Activated T-cell treated with anti-CD3 and anti-CD28 coated beads, Interleukin-2, amount 50 U/mL, for 72 hours (primary cell): ENCODE results near the gene GRIA4. TPM values are rescaled to one million over a fixed set of nuclear protein-coding genes. Genes with fewer than 3 reads are reported as not detected.
"Not testable (repeated sequence)": the region's sequence is repeated elsewhere in the genome, so short reads cannot be mapped to it uniquely, and the experiment has no call there.

Experiments
- ATAC-seq, 2 donors: fragments of 150-1000 bp; cut with Tn5 transposase; replicated peaks in 1 of 2; 2 replicates each; pipeline ENCODE4 v1.10.0; 2021; ENCODE audit warnings: moderate library complexity in 2 of 2, mild to moderate bottlenecking in 1 of 2
- DNase-seq, 2 donors: peaks; one replicate each; pipeline ENCODE4 v3.0.0; 2021 to 2022; ENCODE audit warnings: mixed read lengths in 1 of 2
- H3K27ac Mint-ChIP-seq: one replicate; pipeline ENCODE4 v1.8.0; 2022; ENCODE audit warnings: mild to moderate bottlenecking, moderate library complexity, mixed read lengths
- H3K27me3 Mint-ChIP-seq: one replicate; pipeline ENCODE4 v1.8.0; 2022; ENCODE audit warnings: low read depth, mixed read lengths
- H3K36me3 Mint-ChIP-seq, 2 donors: one replicate each; pipeline ENCODE4 v1.8.0; 2022; ENCODE audit warnings: mixed read lengths in 2 of 2, mild to moderate bottlenecking in 1 of 2; ENCODE audit not compliant: insufficient read depth in 2 of 2
- H3K4me1 Mint-ChIP-seq: one replicate; pipeline ENCODE4 v1.8.0; 2022; ENCODE audit warnings: low read depth, mixed read lengths
- H3K4me3 Mint-ChIP-seq, 2 donors: one replicate each; pipeline ENCODE4 v1.8.0; 2022; ENCODE audit warnings: mild to moderate bottlenecking in 2 of 2, mixed read lengths in 2 of 2, moderate library complexity in 2 of 2
- H3K9me3 Mint-ChIP-seq, 2 donors: one replicate each; pipeline ENCODE4 v1.8.0; 2022; ENCODE audit warnings: mixed read lengths in 2 of 2
- total RNA-seq, 2 donors: library from RNA; stranded (reverse); gene quantifications; one replicate each; pipeline ENCODE4 v1.2.3, GENCODE V29; 2022

Gene GRIA4
- total RNA-seq, 2 donors from 2014 or later, result not detected

- no peak for DNase-seq
- Mint-ChIP-seq H3K27me3 (no peaks in the 10 kb centered on the region), H3K9me3 (peaks cover 0 to 1% of the 10 kb centered on the region in 2 donors), H3K4me3 (no peak overlapping the region), H3K4me1 (no peaks in the 10 kb centered on the region), H3K27ac (no peak overlapping the region), H3K36me3 (no peaks in the 10 kb centered on the region)
- no peak for ATAC-seq
Measured at GRCh38 chr11:105741488-105742020, 131.7 kb downstream of the GRIA4 start.

GRCh38 chr11:105754260-105754659 is 144.4 kb downstream of the GRIA4 start:
- no peak for ATAC-seq
- H3K9me3 Mint-ChIP-seq, result no peaks in the 10 kb centered on the region
- DNase-seq, result no peak
- H3K27ac Mint-ChIP-seq, result no peak overlapping the region
- no peak overlapping the region for H3K4me3 Mint-ChIP-seq
- no peaks in the 10 kb centered on the region for H3K4me1 Mint-ChIP-seq
- no peaks in the 10 kb centered on the region for H3K27me3 Mint-ChIP-seq
- H3K36me3 Mint-ChIP-seq, result no peaks in the 10 kb centered on the region

DNA sequence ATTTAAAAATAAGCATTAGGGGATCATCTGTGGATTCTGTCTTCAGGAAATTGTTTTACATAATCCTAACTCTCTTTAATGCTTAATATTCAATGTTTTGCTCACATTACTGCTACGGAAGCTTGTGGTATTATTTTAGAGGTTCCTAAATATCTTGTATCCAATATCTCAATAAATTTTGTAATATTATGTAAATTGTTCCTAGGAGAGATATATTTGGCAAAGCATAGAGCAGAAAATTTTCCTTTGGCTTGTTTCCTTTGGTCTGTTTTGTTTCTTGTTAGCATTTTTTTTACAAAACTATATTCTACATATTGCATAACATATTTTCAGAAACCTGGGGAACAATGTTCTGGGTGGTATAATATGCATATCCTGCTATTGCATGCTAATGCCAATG is 144.8 kb downstream of the GRIA4 start:
- H3K27ac Mint-ChIP-seq, result no peak overlapping the region
- no peaks in the 10 kb centered on the region for H3K36me3 Mint-ChIP-seq
- H3K4me3 Mint-ChIP-seq, result no peak overlapping the region
- no peak for DNase-seq
- H3K27me3 Mint-ChIP-seq, result no peaks in the 10 kb centered on the region
- no peak for ATAC-seq
- no peaks in the 10 kb centered on the region for H3K4me1 Mint-ChIP-seq
- H3K9me3 Mint-ChIP-seq, result no peaks in the 10 kb centered on the region

- H3K4me3 Mint-ChIP-seq, result no peak overlapping the region
- H3K4me1 Mint-ChIP-seq, result no peaks in the 10 kb centered on the region
- ATAC-seq (no peak), DNase-seq (no peak)
- H3K27me3 Mint-ChIP-seq, result no peaks in the 10 kb centered on the region
- no peaks in the 10 kb centered on the region for H3K9me3 Mint-ChIP-seq
- H3K36me3 Mint-ChIP-seq, result no peaks in the 10 kb centered on the region
- H3K27ac Mint-ChIP-seq, result no peak overlapping the region
Measured at GRCh38 chr11:105757107-105757506, 147.2 kb downstream of the GRIA4 start.

DNA sequence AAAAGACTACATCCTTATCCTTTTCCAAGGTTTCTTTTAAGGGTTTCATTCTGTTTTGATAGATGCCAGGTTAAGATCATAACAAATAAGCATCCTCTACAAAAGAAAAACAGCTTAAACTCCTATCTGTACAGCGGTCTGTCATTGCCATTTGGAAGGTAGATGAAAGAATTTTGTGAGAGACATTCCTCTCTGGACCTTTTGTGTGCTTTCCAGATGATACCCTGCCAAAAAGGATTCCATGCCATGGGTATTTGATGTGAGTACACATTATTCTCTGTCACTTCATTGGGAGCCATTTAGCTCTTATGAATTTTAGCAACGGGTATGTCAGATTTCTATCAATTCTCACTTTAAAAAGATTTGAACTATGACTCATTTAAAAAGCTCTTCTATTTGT is 153.7 kb downstream of the GRIA4 start:
- Mint-ChIP-seq H3K4me1 (no peaks in the 10 kb centered on the region), H3K36me3 (no peaks in the 10 kb centered on the region), H3K9me3 (no peaks in the 10 kb centered on the region), H3K27me3 (no peaks in the 10 kb centered on the region), H3K27ac (no peak overlapping the region), H3K4me3 (no peak overlapping the region)
- DNase-seq (no peak), ATAC-seq (no peak)

DNA sequence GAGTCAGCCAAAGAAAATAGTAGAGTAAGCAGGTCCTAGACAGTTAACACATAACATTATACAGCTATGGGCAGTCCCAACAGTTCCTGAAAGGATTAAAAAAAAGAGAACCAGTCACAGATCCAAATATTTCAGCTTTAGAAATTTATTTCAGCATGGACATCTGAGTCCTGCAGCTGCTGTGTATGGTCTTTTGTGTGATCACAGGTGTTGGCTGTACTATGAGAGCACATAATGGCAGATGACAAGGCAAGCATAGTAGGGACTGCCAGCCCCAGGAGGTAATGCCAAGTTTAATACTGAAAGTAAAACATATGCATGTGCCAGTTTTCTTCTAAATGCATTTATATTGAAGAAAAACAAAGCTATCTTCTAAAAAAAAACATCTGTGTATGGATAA is 158.1 kb downstream of the GRIA4 start:
- Mint-ChIP-seq H3K36me3 (no peaks in the 10 kb centered on the region), H3K4me1 (no peaks in the 10 kb centered on the region)

GRCh38 chr11:105769627-105770026 is 159.8 kb downstream of the GRIA4 start:
- no peak for ATAC-seq
- no peak overlapping the region for H3K27ac Mint-ChIP-seq
- no peak overlapping the region for H3K4me3 Mint-ChIP-seq
- no peak for DNase-seq
- H3K9me3 Mint-ChIP-seq, result no peaks in the 10 kb centered on the region
- H3K27me3 Mint-ChIP-seq, result peaks cover 7% of the 10 kb centered on the region
- H3K4me1 Mint-ChIP-seq, result no peaks in the 10 kb centered on the region
- H3K36me3 Mint-ChIP-seq, result no peaks in the 10 kb centered on the region

More for the DNA sequence above, 158.1 kb downstream of the GRIA4 start:
- Mint-ChIP-seq H3K4me3 (no peak overlapping the region), H3K27ac (no peak overlapping the region), H3K9me3 (no peaks in the 10 kb centered on the region), H3K27me3 (peaks cover 7% of the 10 kb centered on the region)
- no peak for DNase-seq
- ATAC-seq, result no peak

GRCh38 chr11:105773452-105773851 is 163.6 kb downstream of the GRIA4 start:
- not testable (repeated sequence) for H3K4me1 Mint-ChIP-seq, H3K27me3 Mint-ChIP-seq, H3K27ac Mint-ChIP-seq, H3K36me3 Mint-ChIP-seq, H3K4me3 Mint-ChIP-seq, DNase-seq, H3K9me3 Mint-ChIP-seq, ATAC-seq

DNA sequence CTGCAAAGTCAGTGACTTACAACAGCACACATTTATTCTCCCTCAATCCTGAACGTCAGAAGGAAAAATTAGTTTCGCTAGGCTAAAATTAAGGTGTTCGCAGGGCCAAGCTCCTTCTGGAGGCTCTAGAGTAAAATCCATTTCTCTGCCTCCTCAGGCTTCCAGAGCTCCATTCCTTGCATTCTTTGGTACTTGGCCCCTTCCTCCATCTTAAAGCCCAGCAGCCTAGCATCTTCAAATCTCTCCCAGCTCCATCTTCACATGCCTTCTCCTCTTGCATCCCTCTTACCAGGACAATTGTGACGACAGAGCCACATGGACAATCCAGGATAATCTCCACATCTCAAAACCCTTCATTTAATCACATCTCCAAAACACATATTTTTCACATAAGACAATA is 165.0 kb downstream of the GRIA4 start:
- H3K4me1 Mint-ChIP-seq, result no peaks in the 10 kb centered on the region
- ATAC-seq, result no peak
- peaks cover 7% of the 10 kb centered on the region for H3K27me3 Mint-ChIP-seq
- no peaks in the 10 kb centered on the region for H3K36me3 Mint-ChIP-seq
- no peak overlapping the region for H3K4me3 Mint-ChIP-seq
- DNase-seq, result no peak
- H3K27ac Mint-ChIP-seq, result no peak overlapping the region
- H3K9me3 Mint-ChIP-seq, result no peaks in the 10 kb centered on the region

GRCh38 chr11:105780781-105781525 is 171.1 kb downstream of the GRIA4 start:
- H3K36me3 Mint-ChIP-seq, result no peaks in the 10 kb centered on the region
- no peaks in the 10 kb centered on the region for H3K4me1 Mint-ChIP-seq
- H3K27ac Mint-ChIP-seq, result no peak overlapping the region
- no peak for ATAC-seq
- DNase-seq, result no peak
- H3K4me3 Mint-ChIP-seq, result no peak overlapping the region
- H3K27me3 Mint-ChIP-seq, result no peaks in the 10 kb centered on the region
- no peaks in the 10 kb centered on the region for H3K9me3 Mint-ChIP-seq

DNA sequence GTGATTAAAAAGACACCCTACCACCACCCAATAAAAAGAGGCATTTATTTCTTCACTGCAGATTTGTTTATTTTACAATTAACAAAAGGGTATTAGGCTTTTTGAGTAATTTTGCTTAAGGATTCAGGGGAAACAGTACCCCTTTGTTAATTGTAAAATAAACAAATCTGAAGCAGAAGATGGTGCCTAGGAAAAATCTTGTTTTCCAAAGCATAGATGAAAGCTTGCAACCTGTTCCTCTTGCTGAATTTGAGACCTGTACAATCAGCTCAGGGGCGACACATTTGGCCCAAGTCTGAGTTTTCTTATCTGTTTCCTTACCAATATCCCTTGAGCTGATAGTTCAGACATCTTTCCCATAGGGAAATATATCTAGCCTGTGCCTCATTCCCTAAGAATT is 171.9 kb downstream of the GRIA4 start:
- no peaks in the 10 kb centered on the region for H3K9me3 Mint-ChIP-seq
- no peak for ATAC-seq
- no peak overlapping the region for H3K27ac Mint-ChIP-seq
- no peaks in the 10 kb centered on the region for H3K4me1 Mint-ChIP-seq
- no peaks in the 10 kb centered on the region for H3K36me3 Mint-ChIP-seq
- H3K4me3 Mint-ChIP-seq, result no peak overlapping the region
- no peak for DNase-seq
- no peaks in the 10 kb centered on the region for H3K27me3 Mint-ChIP-seq

DNA sequence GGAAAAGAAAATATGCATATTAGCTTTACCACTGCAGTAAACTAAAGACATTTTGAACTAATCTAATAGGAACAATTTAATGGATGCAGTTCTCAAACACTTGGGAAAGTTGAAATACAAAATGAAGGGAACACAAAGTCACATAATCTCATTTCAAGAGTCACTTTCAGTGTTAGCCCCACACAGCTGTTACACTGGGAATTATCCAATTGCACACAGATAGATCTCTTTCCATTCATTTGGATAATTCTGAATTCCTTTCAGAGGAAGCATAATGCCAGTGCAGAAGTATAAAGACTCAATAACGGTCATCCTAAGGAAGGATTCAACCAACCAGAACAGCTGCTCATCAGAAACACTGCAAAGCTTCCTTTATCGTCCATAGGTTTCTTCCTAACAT is 173.3 kb downstream of the GRIA4 start:
- DNase-seq (no peak), ATAC-seq (no peak)
- Mint-ChIP-seq H3K9me3 (no peaks in the 10 kb centered on the region), H3K27ac (no peak overlapping the region), H3K36me3 (no peaks in the 10 kb centered on the region), H3K4me3 (no peak overlapping the region), H3K27me3 (no peaks in the 10 kb centered on the region), H3K4me1 (no peaks in the 10 kb centered on the region)

DNA sequence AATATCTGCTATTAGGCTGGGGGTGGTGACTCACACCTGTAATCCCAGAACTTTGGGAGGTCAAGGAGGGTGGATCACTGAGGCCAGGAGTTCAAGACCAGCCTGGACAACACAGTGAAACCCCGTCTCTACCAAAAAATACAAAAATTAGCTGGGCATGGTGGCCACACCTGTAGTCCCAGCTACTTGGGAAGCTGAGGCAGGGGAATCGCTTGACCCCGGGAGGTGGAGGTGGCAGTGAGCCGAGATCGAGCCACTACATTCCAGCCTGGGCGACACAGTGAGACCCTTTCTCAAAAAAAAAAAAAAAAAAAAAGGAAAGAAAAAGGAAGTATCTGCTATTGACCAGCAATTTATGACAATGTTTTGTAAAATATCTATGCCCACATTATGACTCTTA is 176.0 kb downstream of the GRIA4 start:
- not testable (repeated sequence) for H3K4me3 Mint-ChIP-seq, ATAC-seq, H3K27ac Mint-ChIP-seq, H3K4me1 Mint-ChIP-seq, H3K9me3 Mint-ChIP-seq, H3K27me3 Mint-ChIP-seq, DNase-seq, H3K36me3 Mint-ChIP-seq

- H3K27ac Mint-ChIP-seq, result no peak overlapping the region
- no peaks in the 10 kb centered on the region for H3K9me3 Mint-ChIP-seq
- DNase-seq (no peak), ATAC-seq (no peak)
- H3K4me3 Mint-ChIP-seq, result no peak overlapping the region
- H3K36me3 Mint-ChIP-seq, result no peaks in the 10 kb centered on the region
- no peaks in the 10 kb centered on the region for H3K4me1 Mint-ChIP-seq
- H3K27me3 Mint-ChIP-seq, result no peaks in the 10 kb centered on the region
Measured at GRCh38 chr11:105786741-105787140, 176.9 kb downstream of the GRIA4 start.
